H9 (cell line): ENCODE data around the gene NHLRC4. TPM values are rescaled to one million over a fixed set of nuclear protein-coding genes. Genes with fewer than 3 reads are reported as not detected.

ENCODE experiments used
- DNase-seq: peaks from one replicate; pipeline ENCODE4 v3.0.0-alpha.2; 2017
- H2AFZ ChIP-seq: one replicate; pipeline ENCODE4 v1.6.1; 2013; ENCODE audit warnings: mild to moderate bottlenecking, low read length, control low read depth, moderate library complexity
- H2AK5ac ChIP-seq: 2 replicates; pipeline ENCODE4 v1.6.1; 2013; ENCODE audit warnings: low read length, control low read depth, mixed read lengths; ENCODE audit not compliant: insufficient read length
- H2BK120ac ChIP-seq: one replicate; pipeline ENCODE4 v1.6.1; 2013; ENCODE audit warnings: low read depth, mild to moderate bottlenecking, low read length, control low read depth, inconsistent platforms; ENCODE audit not compliant: poor library complexity, severe bottlenecking
- H2BK12ac ChIP-seq: 2 replicates; pipeline ENCODE4 v1.6.1; 2013; ENCODE audit warnings: low read length, control low read depth, mixed read lengths, low read depth; ENCODE audit not compliant: insufficient read length
- H2BK15ac ChIP-seq: 2 replicates; pipeline ENCODE4 v1.6.1; 2013; ENCODE audit warnings: low read depth, low read length, control low read depth
- H2BK20ac ChIP-seq: one replicate; pipeline ENCODE4 v1.6.1; 2013; ENCODE audit warnings: low read depth, mild to moderate bottlenecking, low read length, control low read depth, inconsistent platforms; ENCODE audit not compliant: poor library complexity, severe bottlenecking
- H2BK5ac ChIP-seq: 2 replicates; pipeline ENCODE4 v1.6.1; 2013; ENCODE audit warnings: low read length, control low read depth, mixed read lengths; ENCODE audit not compliant: insufficient read length
- H3K14ac ChIP-seq: 2 replicates; pipeline ENCODE4 v1.6.1; 2013; ENCODE audit warnings: low read length, control low read depth; ENCODE audit not compliant: insufficient read depth
- H3K18ac ChIP-seq: 2 replicates; pipeline ENCODE4 v1.6.1; 2013; ENCODE audit warnings: low read depth, mild to moderate bottlenecking, mixed read lengths, low read length, control low read depth; ENCODE audit not compliant: insufficient read length
- H3K23ac ChIP-seq: 2 replicates; pipeline ENCODE4 v1.6.1; 2013; ENCODE audit warnings: low read length, control low read depth, mixed read lengths, low read depth; ENCODE audit not compliant: insufficient read length
- H3K23me2 ChIP-seq: 2 replicates; pipeline ENCODE4 v1.6.1; 2013; ENCODE audit warnings: low read depth, mild to moderate bottlenecking, mixed read lengths, low read length, control low read depth; ENCODE audit not compliant: insufficient read length, poor library complexity, severe bottlenecking
- H3K27ac ChIP-seq: 2 replicates; pipeline ENCODE4 v1.5.1; 2013; ENCODE audit warnings: low read length, control low read depth, mixed read lengths, low read depth; ENCODE audit not compliant: insufficient read length
- H3K27me3 ChIP-seq: 2 replicates; pipeline ENCODE4 v1.6.1; 2013; ENCODE audit warnings: low read length, control low read depth, inconsistent platforms; ENCODE audit not compliant: insufficient read depth
- H3K4ac ChIP-seq: 2 replicates; pipeline ENCODE4 v1.6.1; 2013; ENCODE audit warnings: low read depth, mild to moderate bottlenecking, control low read depth, inconsistent platforms, low read length, moderate library complexity
- H3K4me1 ChIP-seq: 2 replicates; pipeline ENCODE4 v1.6.1; 2013; ENCODE audit warnings: low read length, control low read depth, inconsistent platforms; ENCODE audit not compliant: insufficient read depth
- H3K4me2 ChIP-seq: 2 replicates; pipeline ENCODE4 v1.6.1; 2013; ENCODE audit warnings: low read length, control low read depth, mixed read lengths; ENCODE audit not compliant: insufficient read length, insufficient read depth
- H3K56ac ChIP-seq: 2 replicates; pipeline ENCODE4 v1.6.1; 2013; ENCODE audit warnings: low read depth, mild to moderate bottlenecking, mixed read lengths, low read length, control low read depth; ENCODE audit not compliant: insufficient read length
- H3K79me1 ChIP-seq: 2 replicates; pipeline ENCODE4 v1.6.1; 2013; ENCODE audit warnings: low read depth, mild to moderate bottlenecking, moderate library complexity, low read length, control low read depth, inconsistent platforms; ENCODE audit not compliant: insufficient read depth, poor library complexity, severe bottlenecking
- H3K79me2 ChIP-seq: 2 replicates; pipeline ENCODE4 v1.6.1; 2013; ENCODE audit warnings: low read length, control low read depth, inconsistent platforms; ENCODE audit not compliant: insufficient read depth
- H3K9ac ChIP-seq: 2 replicates; pipeline ENCODE4 v1.6.1; 2013; ENCODE audit warnings: low read length, control low read depth, mixed read lengths; ENCODE audit not compliant: insufficient read length; ENCODE audit errors: extremely low read depth
- H3K9me3 ChIP-seq: one replicate; pipeline ENCODE4 v1.6.1; 2013; ENCODE audit warnings: low read depth, low read length, inconsistent platforms; ENCODE audit not compliant: control insufficient read depth
- H3T11ph ChIP-seq: one replicate; pipeline ENCODE4 v1.6.1; 2013; ENCODE audit warnings: mild to moderate bottlenecking, low read length, control low read depth, inconsistent platforms
- H4K20me1 ChIP-seq: one replicate; pipeline ENCODE4 v1.6.1; 2013; ENCODE audit not compliant: control insufficient read depth, insufficient read length, insufficient read depth
- H4K5ac ChIP-seq: 2 replicates; pipeline ENCODE4 v1.6.1; 2013; ENCODE audit warnings: low read depth, mild to moderate bottlenecking, mixed read lengths, low read length, control low read depth; ENCODE audit not compliant: insufficient read length
- H4K8ac ChIP-seq: replicated peaks from 2 replicates; pipeline ENCODE4 v1.6.1; 2013; ENCODE audit warnings: low read length, control low read depth, mixed read lengths, low read depth; ENCODE audit not compliant: insufficient read length
- H4K91ac ChIP-seq: 2 replicates; pipeline ENCODE4 v1.6.1; 2013; ENCODE audit warnings: low read depth, mild to moderate bottlenecking, moderate library complexity, mixed read lengths, low read length, control low read depth; ENCODE audit not compliant: insufficient read length
- H3K27ac Mint-ChIP-seq, 3 experiments: 2 replicates in 2 of 3; 3 replicates in 1 of 3; pipeline ENCODE4 v1.8.0; 2020 to 2021; ENCODE audit warnings: mixed read lengths in 3 of 3, mild to moderate bottlenecking in 1 of 3, moderate library complexity in 1 of 3
- H3K27me3 Mint-ChIP-seq: 2 replicates; pipeline ENCODE4 v1.8.0; 2021; ENCODE audit warnings: low read depth, mild to moderate bottlenecking, moderate library complexity, mixed read lengths
- H3K36me3 Mint-ChIP-seq, 3 experiments: 2 replicates in 2 of 3; 3 replicates in 1 of 3; pipeline ENCODE4 v1.8.0; 2020 to 2021; ENCODE audit warnings: low read depth in 3 of 3, mixed read lengths in 3 of 3; ENCODE audit not compliant: insufficient read depth in 1 of 3
- H3K4me1 Mint-ChIP-seq, 2 experiments: 2 replicates each; pipeline ENCODE4 v1.8.0; 2020; ENCODE audit warnings: mixed read lengths in 2 of 2
- H3K4me3 Mint-ChIP-seq, 2 experiments: 2 replicates in 1 of 2; 3 replicates in 1 of 2; pipeline ENCODE4 v1.8.0; 2020 to 2021; ENCODE audit warnings: mild to moderate bottlenecking in 2 of 2, mixed read lengths in 2 of 2, moderate library complexity in 1 of 2
- H3K9me3 Mint-ChIP-seq, 2 experiments: 2 replicates in 1 of 2; 3 replicates in 1 of 2; pipeline ENCODE4 v1.8.0; 2020; ENCODE audit warnings: mild to moderate bottlenecking in 2 of 2, mixed read lengths in 2 of 2, moderate library complexity in 1 of 2
- CTCF ChIP-seq: fragments of 200-600 bp; sonication (generic); conservative IDR thresholded peaks from 3 replicates; pipeline ENCODE4 v1.8.0; 2021; ENCODE audit warnings: antibody characterized with exemption, mild to moderate bottlenecking
- WGBS: extraction: QIAGEN DNeasy Blood & Tissue Kit; methylation state at CpG from one replicate; pipeline ENCODE4 v1.1.7; 2013; ENCODE audit warnings: missing lambda C conversion rate, low lambda C conversion rate, mixed read lengths; ENCODE audit not compliant: insufficient read length; ENCODE audit errors: extremely low coverage; 5-methylcytosine and 5-hydroxymethylcytosine counted together
- total RNA-seq: library from RNA; stranded (reverse); gene quantifications from 2 replicates; pipeline ENCODE4 v1.2.1, GENCODE V29; 2021

The NHLRC4 gene
- total RNA-seq, 1 experiment from 2014 or later: 0.42 TPM

GRCh38 chr16:558298-559020, 8.3 kb upstream of the NHLRC4 start:
- H3K79me1 ChIP-seq: no peaks in the 10 kb centered on the region
- no peak for DNase-seq
- no peak overlapping the region for H4K8ac ChIP-seq
- no peaks in the 10 kb centered on the region for H3K79me2 ChIP-seq
- no peak overlapping the region for H3K4me2 ChIP-seq
- H4K20me1 ChIP-seq: peaks cover 3% of the 10 kb centered on the region
- no peak overlapping the region for H3K4ac ChIP-seq
- H3K4me3 Mint-ChIP-seq: no peak overlapping the region; a peak in 1 of 5 replicates
- H2BK5ac ChIP-seq: no peak overlapping the region
- no peak overlapping the region for H2BK120ac ChIP-seq
- no peaks in the 10 kb centered on the region for H3K23me2 ChIP-seq
- H2BK20ac ChIP-seq: no peak overlapping the region
- H2BK12ac ChIP-seq: no peak overlapping the region
- no peak overlapping the region; the same call in 1 of the 2 replicates for H2BK15ac ChIP-seq
- H3K27ac ChIP-seq: no peak overlapping the region
- no peak overlapping the region for H3K18ac ChIP-seq
- H3K4me1 ChIP-seq: no peaks in the 10 kb centered on the region
- H2AK5ac ChIP-seq: no peak overlapping the region
- H4K91ac ChIP-seq: no peak overlapping the region
- no peak for TF ChIP-seq CTCF
- no peaks in the 10 kb centered on the region for H3K4me1 Mint-ChIP-seq
- H3K27me3 ChIP-seq: peaks cover 2% of the 10 kb centered on the region; the same call in 1 of the 2 replicates
- H3K23ac ChIP-seq: no peak overlapping the region
- peaks cover 0 to 3% (median 0%) of the 10 kb centered on the region in 3 experiments; a peak in 3 of 7 replicates for H3K36me3 Mint-ChIP-seq
- H3K27ac Mint-ChIP-seq: no peak overlapping the region
- H3T11ph ChIP-seq: no peak overlapping the region
- H4K5ac ChIP-seq: no peak overlapping the region
- no peak overlapping the region for H3K9ac ChIP-seq
- H3K14ac ChIP-seq: no peak overlapping the region
- no peak overlapping the region for H2AFZ ChIP-seq
- no CpG with 5 or more reads among the region's 22 CpGs for WGBS
- no peaks in the 10 kb centered on the region; a peak in 1 of 5 replicates for H3K9me3 Mint-ChIP-seq
- H3K27me3 Mint-ChIP-seq: peaks cover 42% of the 10 kb centered on the region
- H3K9me3 ChIP-seq: no peaks in the 10 kb centered on the region
- H3K56ac ChIP-seq: no peak overlapping the region
